ENCODE data around the gene CCNJL. TPM values are rescaled to one million over a fixed set of nuclear protein-coding genes. Genes with fewer than 3 reads are reported as not detected.

The CCNJL gene
- total RNA-seq, 1 donor: 0.27 TPM

DNA sequence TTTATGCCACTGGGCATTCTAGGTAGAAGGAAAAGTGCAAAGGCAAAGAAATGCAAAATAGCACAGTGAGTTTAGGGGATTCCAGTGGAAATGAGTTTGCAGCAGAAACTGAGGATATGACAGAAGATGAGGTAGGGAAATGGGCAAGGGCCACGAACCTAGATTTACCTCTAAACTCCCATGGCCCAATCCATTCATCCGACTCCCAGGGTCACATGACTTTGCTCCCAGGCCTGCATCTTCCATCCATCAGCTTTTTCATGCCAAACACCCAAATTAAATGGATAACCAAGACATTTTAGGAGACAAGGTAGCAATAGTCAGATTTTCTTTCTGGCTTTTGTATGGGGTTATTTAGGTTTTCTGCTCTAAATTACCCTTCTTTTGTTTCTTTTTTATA is 105.3 kb downstream of the CCNJL start:
- no peak for DNase-seq (ENCODE audit: low read depth)
- no peak overlapping the region for H3K4me3 ChIP-seq (ENCODE audit: low read depth, low read length)

More for the DNA sequence above, 105.3 kb downstream of the CCNJL start:
- no peak for TF ChIP-seq CTCF (IDR thresholded peaks at IDR 0.05; ENCODE audit: insufficient read depth, low read length)

Small RNAs within 50 kb of the gene (small RNA-seq; reads per million reads assigned to genes)
- not detected for gene AC112191.3

Other genes with a start within 250 kb of the CCNJL start
- gene PWWP2A, start 193.1 kb downstream of the CCNJL start, total RNA-seq (ENCODE audit: low replicate concordance): 24.3 and 45.1 TPM in 2 replicates
- 1.5 TPM in 1 of 2 replicates, not detected in the other for gene FABP6, start 83.1 kb downstream of the CCNJL start, total RNA-seq (ENCODE audit: low replicate concordance)
- gene C1QTNF2, start 58.1 kb upstream of the CCNJL start, total RNA-seq (ENCODE audit: low replicate concordance): 0.57 and 2.0 TPM in 2 replicates
- gene FAM200C, start 87.5 kb upstream of the CCNJL start, total RNA-seq (ENCODE audit: low replicate concordance): 5.5 and 6.7 TPM in 2 replicates
- 59.5 and 69.7 TPM in 2 replicates for gene SLU7, start 106.5 kb upstream of the CCNJL start, total RNA-seq (ENCODE audit: low replicate concordance)
- 107 and 154 TPM in 2 replicates for gene PTTG1, start 109.3 kb upstream of the CCNJL start, total RNA-seq (ENCODE audit: low replicate concordance)